Endothelial cell (in vitro differentiated cells): ENCODE data around the gene C6orf47. TPM values are rescaled to one million over a fixed set of nuclear protein-coding genes. Genes with fewer than 3 reads are reported as not detected.

ENCODE experiments used
- DNase-seq: peaks from one replicate; pipeline ENCODE4 v3.0.0; 2021; ENCODE audit warnings: low spot score
- H3K27ac Mint-ChIP-seq: one replicate; pipeline ENCODE4 v1.8.0; 2021; ENCODE audit warnings: mixed read lengths, inconsistent platforms; ENCODE audit not compliant: unreplicated experiment
- H3K27me3 Mint-ChIP-seq: one replicate; pipeline ENCODE4 v1.8.0; 2021; ENCODE audit warnings: mild to moderate bottlenecking, moderate library complexity, mixed read lengths, inconsistent platforms; ENCODE audit not compliant: unreplicated experiment
- H3K36me3 Mint-ChIP-seq: one replicate; pipeline ENCODE4 v1.8.0; 2021; ENCODE audit warnings: mild to moderate bottlenecking, low read depth, mixed read lengths, inconsistent platforms; ENCODE audit not compliant: unreplicated experiment
- H3K4me1 Mint-ChIP-seq: one replicate; pipeline ENCODE4 v1.8.0; 2021; ENCODE audit warnings: mild to moderate bottlenecking, mixed read lengths, inconsistent platforms; ENCODE audit not compliant: unreplicated experiment
- H3K4me3 Mint-ChIP-seq: one replicate; pipeline ENCODE4 v1.8.0; 2021; ENCODE audit warnings: mild to moderate bottlenecking, mixed read lengths, inconsistent platforms; ENCODE audit not compliant: unreplicated experiment
- H3K9me3 Mint-ChIP-seq: one replicate; pipeline ENCODE4 v1.8.0; 2021; ENCODE audit warnings: mixed read lengths, inconsistent platforms; ENCODE audit not compliant: unreplicated experiment
- CTCF ChIP-seq: fragments of 200-600 bp; sonication (generic); IDR thresholded peaks from one replicate; pipeline ENCODE4 v1.5.0; 2021; ENCODE audit warnings: antibody characterized with exemption; ENCODE audit not compliant: unreplicated experiment
- total RNA-seq: library from RNA; stranded (reverse); fragmentation: NEBNext Ultra II Directional; extraction: Animal tissue kit (Norgen Biotek cat#: 25700); gene quantifications from one replicate; pipeline ENCODE4 v1.2.1, GENCODE V29; 2021; ENCODE audit not compliant: unreplicated experiment

Gene C6orf47
- total RNA-seq, 1 donor from 2014 or later = 13.1 TPM

- DNase-seq = no peak
- H3K4me3 Mint-ChIP-seq = no peak overlapping the region
- TF ChIP-seq CTCF = no peak
- peaks cover 39% of the 10 kb centered on the region for H3K4me1 Mint-ChIP-seq
- H3K9me3 Mint-ChIP-seq = no peaks in the 10 kb centered on the region
- peaks cover 5% of the 10 kb centered on the region for H3K36me3 Mint-ChIP-seq
- H3K27me3 Mint-ChIP-seq = peaks cover 10% of the 10 kb centered on the region
- peak overlapping the region; percentile 7 for H3K27ac Mint-ChIP-seq
These were observed 43.6 kb downstream of the C6orf47 start for GRCh38 chr6:31617010-31617409.

DNA sequence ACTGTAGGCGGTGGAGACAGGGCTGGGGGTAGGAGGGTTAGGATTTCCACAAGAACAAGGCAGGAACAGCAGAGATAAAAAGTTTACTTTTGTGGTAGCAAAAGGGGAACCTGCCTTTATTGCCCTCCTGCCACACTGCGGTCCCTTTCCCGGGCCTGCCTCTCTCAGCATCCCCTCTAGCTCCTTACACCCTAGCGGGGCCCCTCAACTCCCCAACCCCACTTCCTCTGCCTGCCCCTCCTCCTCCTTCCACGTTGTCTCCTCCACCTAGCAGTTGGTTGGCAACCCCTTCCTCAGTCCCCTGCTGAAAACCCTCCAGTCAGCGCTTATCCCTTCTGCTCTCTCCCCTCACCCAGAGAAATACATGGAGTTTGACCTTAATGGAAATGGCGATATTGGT is 44.8 kb downstream of the C6orf47 start:
- DNase-seq = no peak
- Mint-ChIP-seq H3K27me3 (peaks cover 12% of the 10 kb centered on the region), H3K4me3 (no peak overlapping the region), H3K9me3 (no peaks in the 10 kb centered on the region), H3K27ac (peak overlapping the region; percentile 77), H3K4me1 (peaks cover 29% of the 10 kb centered on the region), H3K36me3 (no peaks in the 10 kb centered on the region)
- TF ChIP-seq CTCF = no peak

- Mint-ChIP-seq H3K27ac (peak within 1 kb of the TSS; percentile 81), H3K9me3 (no peaks in the 10 kb centered on the region), H3K4me1 (peaks cover 26% of the 10 kb centered on the region), H3K27me3 (peaks cover 8% of the 10 kb centered on the region), H3K36me3 (no peaks in the 10 kb centered on the region), H3K4me3 (peak within 1 kb of the TSS; percentile 62)
- TF ChIP-seq CTCF = no peak
- DNase-seq = no peak
These were observed 45.6 kb downstream of the C6orf47 start, which contains the start of gene AIF1 for GRCh38 chr6:31614684-31615578. TSS of gene AIF1 (plus strand) at chr6:31615234. CDS start at chr6:31615330, 96 bp downstream.

GRCh38 chr6:31614075-31614619 is 46.4 kb downstream of the C6orf47 start:
- TF ChIP-seq CTCF = no peak
- Mint-ChIP-seq H3K4me1 (peaks cover 26% of the 10 kb centered on the region), H3K27ac (no peak overlapping the region), H3K27me3 (peaks cover 6% of the 10 kb centered on the region), H3K36me3 (no peaks in the 10 kb centered on the region), H3K4me3 (no peak overlapping the region), H3K9me3 (no peaks in the 10 kb centered on the region)
- DNase-seq = no peak

- no peaks in the 10 kb centered on the region for H3K36me3 Mint-ChIP-seq
- H3K27ac Mint-ChIP-seq = no peak overlapping the region
- no peak for TF ChIP-seq CTCF
These were observed 49.6 kb downstream of the C6orf47 start for GRCh38 chr6:31610968-31611367.

More at GRCh38 chr6:31610968-31611367, 49.6 kb downstream of the C6orf47 start:
- H3K4me3 Mint-ChIP-seq = peak overlapping the region; percentile 8
- peaks cover 19% of the 10 kb centered on the region for H3K4me1 Mint-ChIP-seq
- peaks cover 6% of the 10 kb centered on the region for H3K27me3 Mint-ChIP-seq
- DNase-seq = no peak
- no peaks in the 10 kb centered on the region for H3K9me3 Mint-ChIP-seq
